ENCODE data around the gene IFNA17. TPM values are rescaled to one million over a fixed set of nuclear protein-coding genes. Genes with fewer than 3 reads are reported as not detected.

Gene IFNA17
- not detected in 2 replicates for total RNA-seq (2021)
- not detected for Bru-seq, nascent RNA
- not detected for BruChase-seq, experiment 1, labeled RNA remaining after a 2-hour chase
- BruChase-seq, experiment 2, labeled RNA remaining after a 6-hour chase: not detected
- long read RNA-seq: 0 reads

DNA sequence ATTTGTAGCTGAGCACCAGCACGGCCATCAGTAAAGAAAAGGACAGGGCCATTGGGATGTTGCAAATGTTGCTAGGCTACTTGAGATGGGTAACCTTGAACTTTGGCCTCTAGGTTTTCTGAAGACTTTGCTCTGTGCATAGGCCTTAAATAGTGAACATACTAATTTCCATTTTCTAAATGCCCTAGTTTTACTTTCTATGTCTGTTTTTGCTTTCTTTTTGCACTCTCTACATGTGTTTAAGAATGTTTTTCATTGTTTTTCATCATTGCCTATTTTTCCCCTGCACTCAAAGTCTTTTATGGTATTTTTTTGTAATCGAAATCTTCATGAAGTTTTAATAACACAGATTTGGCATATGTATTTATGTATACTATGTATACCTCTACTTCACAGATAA, at the start of gene IFNA17:
TSS of gene IFNA17 (minus strand) at position 101 of the 400 bp plus-strand sequence. CDS start at position 52, 49 bp downstream.
- no peak for DNase-seq (ENCODE audit: low spot score)
- no peaks in the 10 kb centered on the region for H3K4me1 ChIP-seq (ENCODE audit: insufficient read depth, low read length, poor library complexity, severe bottlenecking)
- no peaks in the 10 kb centered on the region for H3K27me3 ChIP-seq (replicated peaks; ENCODE audit: insufficient read depth, low read depth, low read length, poor library complexity)
- intact Hi-C loops (cut with micrococcal nuclease; ENCODE audit: unreplicated experiment): no loop called here
- H3K4me3 ChIP-seq (ENCODE audit: low read depth, low read length, poor library complexity, severe bottlenecking): no peak within 1 kb of the TSS
- H3K27ac ChIP-seq (ENCODE audit: low read depth, low read length, poor library complexity, severe bottlenecking): no peak within 1 kb of the TSS
- BruUV-seq (replicated peaks): no TSS peak
- TF ChIP-seq CTCF (conservative IDR thresholded peaks at IDR 0.05; ENCODE audit: low read depth, low read length) (no peak), EZH2 (IDR thresholded peaks at IDR 0.05; ENCODE audit: borderline replicate concordance, low read depth, low read length, poor library complexity, severe bottlenecking) (no peak)
- ChIA-PET CTCF (no interaction called here), POLR2A (ENCODE audit: low non-redundant PET) (no interaction called here)
- H3K9me3 ChIP-seq (ENCODE audit: low read depth, low read length, poor library complexity, severe bottlenecking): no peaks in the 10 kb centered on the region
- H3K36me3 ChIP-seq (ENCODE audit: insufficient read depth, low read length, poor library complexity, severe bottlenecking): no peaks in the 10 kb centered on the region

- Histone ChIP-seq H3K27me3 (replicated peaks; ENCODE audit: insufficient read depth, low read depth, low read length, poor library complexity) (peaks cover 29% of the 10 kb centered on the region), H3K27ac (ENCODE audit: low read depth, low read length, poor library complexity, severe bottlenecking) (no peak overlapping the region), H3K36me3 (ENCODE audit: insufficient read depth, low read length, poor library complexity, severe bottlenecking) (no peaks in the 10 kb centered on the region), H3K4me3 (ENCODE audit: low read depth, low read length, poor library complexity, severe bottlenecking) (no peak overlapping the region), H3K4me1 (ENCODE audit: insufficient read depth, low read length, poor library complexity, severe bottlenecking) (no peaks in the 10 kb centered on the region), H3K9me3 (ENCODE audit: low read depth, low read length, poor library complexity, severe bottlenecking) (no peaks in the 10 kb centered on the region)
- DNase-seq (ENCODE audit: low spot score): no peak
- POLR2A ChIA-PET (ENCODE audit: low non-redundant PET): no interaction called here
- BruUV-seq (replicated peaks): no TSS peak
- CTCF ChIA-PET: no interaction called here
- TF ChIP-seq EZH2 (IDR thresholded peaks at IDR 0.05; ENCODE audit: borderline replicate concordance, low read depth, low read length, poor library complexity, severe bottlenecking) (no peak), CTCF (conservative IDR thresholded peaks at IDR 0.05; ENCODE audit: low read depth, low read length) (no peak)
- intact Hi-C loops (cut with micrococcal nuclease; ENCODE audit: unreplicated experiment): no loop called here
These were observed 40.3 kb upstream of the IFNA17 start for GRCh38 chr9:21268347-21268657.

- DNase-seq (ENCODE audit: low spot score): no peak
- TF ChIP-seq CTCF (conservative IDR thresholded peaks at IDR 0.05; ENCODE audit: low read depth, low read length): no peak
- no peak for TF ChIP-seq EZH2 (IDR thresholded peaks at IDR 0.05; ENCODE audit: borderline replicate concordance, low read depth, low read length, poor library complexity, severe bottlenecking)
- H3K36me3 ChIP-seq (ENCODE audit: insufficient read depth, low read length, poor library complexity, severe bottlenecking): no peaks in the 10 kb centered on the region
- no peaks in the 10 kb centered on the region for H3K4me1 ChIP-seq (ENCODE audit: insufficient read depth, low read length, poor library complexity, severe bottlenecking)
- H3K9me3 ChIP-seq (ENCODE audit: low read depth, low read length, poor library complexity, severe bottlenecking): no peaks in the 10 kb centered on the region
- peaks cover 29% of the 10 kb centered on the region for H3K27me3 ChIP-seq (replicated peaks; ENCODE audit: insufficient read depth, low read depth, low read length, poor library complexity)
- intact Hi-C loops (cut with micrococcal nuclease; ENCODE audit: unreplicated experiment): no loop called here
- ChIA-PET CTCF (no interaction called here), POLR2A (ENCODE audit: low non-redundant PET) (no interaction called here)
- H3K4me3 ChIP-seq (ENCODE audit: low read depth, low read length, poor library complexity, severe bottlenecking): no peak overlapping the region
- no TSS peak for BruUV-seq (replicated peaks)
- no peak overlapping the region for H3K27ac ChIP-seq (ENCODE audit: low read depth, low read length, poor library complexity, severe bottlenecking)
These were observed 39.7 kb upstream of the IFNA17 start for GRCh38 chr9:21267485-21268346.

All from A673 (cell line).